Right renal cortex interstitium (tissue), 3 donors: Measurements from ENCODE around the gene SMC3. TPM values are rescaled to one million over a fixed set of nuclear protein-coding genes. Genes with fewer than 3 reads are reported as not detected.
"Not testable (repeated sequence)": the region's sequence is repeated elsewhere in the genome, so short reads cannot be mapped to it uniquely, and the experiment has no call there.

Experiments used
- DNase-seq, 3 donors: peaks; one replicate each; pipeline ENCODE4 v3.0.0-alpha.2; 2013; ENCODE audit warnings: low read depth in 3 of 3, low spot score in 2 of 3
- polyA plus RNA-seq, 3 donors: library from polyadenylated mRNA; unstranded; fragments of 120-200 nt; gene quantifications; one replicate each; pipeline ENCODE4 v1.2.1, GENCODE V29; 2013; ENCODE audit not compliant: insufficient read length in 3 of 3

Gene SMC3
- polyA plus RNA-seq: 100 to 1,000 TPM in 2 of 3 donors, 10 to 100 TPM in 1; 97.6 to 116 (median 106) TPM

DNA sequence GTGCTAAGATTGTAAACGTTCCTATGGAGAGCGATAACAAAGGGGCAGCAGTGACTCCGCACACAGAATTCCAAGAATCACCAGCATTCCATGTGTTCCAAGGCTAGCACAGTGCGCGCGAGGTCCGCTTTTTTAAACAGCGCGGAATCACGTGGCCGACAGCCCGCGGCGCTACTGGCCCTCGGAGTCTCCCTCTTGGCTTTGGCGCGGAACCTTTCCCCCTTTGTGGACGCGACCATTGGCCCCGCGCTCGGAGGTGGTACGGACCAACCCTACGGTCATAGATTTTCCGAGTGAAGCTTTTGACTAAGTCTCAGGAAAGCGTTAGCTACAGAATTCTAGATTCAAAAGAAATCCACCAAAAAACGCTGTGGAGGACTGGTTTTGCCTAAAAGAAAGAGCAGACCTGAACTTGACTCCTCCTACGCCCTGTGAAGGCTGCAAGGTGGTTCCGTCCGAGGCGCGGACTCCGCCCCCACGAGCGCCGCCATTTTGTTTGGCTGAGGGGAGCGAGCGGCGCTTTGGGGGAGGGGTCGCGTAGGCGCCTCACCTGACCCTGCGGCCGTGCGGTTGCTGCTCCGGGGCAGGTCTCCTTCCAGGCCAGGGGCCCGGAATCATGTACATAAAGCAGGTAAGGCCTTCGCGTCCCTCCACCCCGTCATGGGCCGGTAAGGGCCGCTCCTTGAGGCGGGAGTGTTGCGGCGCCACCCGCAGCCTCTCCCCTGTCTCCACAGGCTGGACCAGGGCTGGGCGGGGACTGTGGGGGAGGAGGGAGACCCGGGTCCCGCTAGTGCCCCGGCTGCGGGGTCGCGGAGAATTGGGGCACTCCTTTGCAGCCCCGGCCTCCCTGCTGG is at the start of gene SMC3:
SMC3 (plus strand) TSS at position 495 of the 854 bp plus-strand sequence; CDS start at position 617, 122 bp downstream.
- DNase-seq: peak; percentile 91 to 99 (median 95)

DNA sequence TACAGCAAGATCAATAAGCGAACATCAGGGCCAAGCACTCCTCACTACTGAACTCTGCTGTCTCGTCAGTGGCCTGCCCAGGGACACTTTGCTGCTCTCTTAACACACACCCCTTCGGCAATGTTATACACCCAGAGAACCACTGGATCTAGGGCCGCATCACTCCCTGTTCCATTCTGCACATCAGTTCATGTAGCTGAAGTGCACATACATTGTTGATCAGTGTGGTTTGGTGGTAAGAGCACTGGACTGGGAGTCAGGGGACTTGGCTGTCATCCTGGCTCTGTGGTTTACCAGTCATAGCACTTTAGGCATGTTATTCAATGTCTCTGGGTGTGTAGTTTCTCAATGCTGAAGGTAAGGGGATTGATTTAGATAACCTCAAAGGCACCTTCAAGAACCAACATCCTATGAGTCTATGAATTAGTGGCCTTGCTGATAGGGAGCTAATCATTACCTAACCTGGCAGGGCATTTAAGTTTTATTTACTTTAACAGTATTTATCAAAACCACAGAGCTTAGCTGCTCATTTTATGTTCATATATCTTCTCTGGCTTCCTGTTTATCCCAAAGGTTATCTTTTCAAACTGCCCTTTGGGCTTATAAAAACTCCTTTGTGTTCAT is 45.0 kb upstream of the SMC3 start:
- DNase-seq: no peak

DNA sequence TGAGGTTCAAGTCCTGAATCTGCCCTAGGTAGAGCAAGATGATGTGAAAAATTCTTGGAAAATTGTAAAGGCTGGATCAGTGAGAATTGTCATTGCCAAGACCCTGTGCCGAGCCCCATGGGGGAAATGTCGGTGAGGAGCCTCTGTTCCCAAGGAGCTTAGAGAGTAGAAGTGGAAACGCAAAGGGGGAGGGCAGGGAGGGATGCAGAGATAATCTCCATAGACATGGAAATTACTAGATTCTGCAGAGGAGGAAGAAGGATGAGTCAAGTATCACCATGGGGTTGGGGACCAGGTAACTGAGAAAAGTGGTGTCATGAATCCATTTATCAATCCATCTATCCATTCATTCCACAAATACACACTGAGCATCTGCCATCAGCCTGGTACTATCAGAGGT is 43.8 kb upstream of the SMC3 start:
- no peak for DNase-seq

DNA sequence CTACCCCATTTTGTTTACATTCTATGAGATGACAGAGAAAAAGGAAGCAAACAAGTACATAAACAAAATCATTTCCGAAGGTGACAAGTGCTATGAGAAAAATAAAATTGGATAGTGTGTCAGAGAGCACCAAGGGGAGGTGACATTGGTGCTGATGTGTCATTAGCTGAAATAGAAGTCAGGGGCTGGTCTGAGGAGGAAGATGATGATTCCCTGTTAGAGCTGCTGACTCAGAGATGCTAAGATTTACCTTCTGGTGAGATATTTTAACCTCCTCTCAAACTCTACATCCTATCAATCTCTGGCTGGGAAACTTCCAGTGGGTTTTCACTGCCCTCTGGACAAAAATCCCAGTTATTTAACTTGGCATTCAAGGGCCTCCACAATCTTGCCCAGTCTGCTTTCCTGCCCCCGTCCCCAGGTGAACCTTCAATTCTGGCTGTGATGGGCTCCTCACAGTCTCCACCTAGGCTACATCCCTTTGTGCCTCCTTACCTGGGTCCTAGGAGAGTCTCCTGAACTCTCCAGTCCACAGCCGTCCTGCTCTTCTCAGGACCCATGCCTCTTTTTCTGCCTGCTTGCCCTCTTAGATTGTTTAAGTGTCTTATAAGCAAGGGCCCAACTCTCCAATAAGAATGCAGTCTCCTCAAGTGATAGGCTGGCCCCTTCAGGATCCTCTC is 43.2 kb upstream of the SMC3 start:
- no peak for DNase-seq

DNA sequence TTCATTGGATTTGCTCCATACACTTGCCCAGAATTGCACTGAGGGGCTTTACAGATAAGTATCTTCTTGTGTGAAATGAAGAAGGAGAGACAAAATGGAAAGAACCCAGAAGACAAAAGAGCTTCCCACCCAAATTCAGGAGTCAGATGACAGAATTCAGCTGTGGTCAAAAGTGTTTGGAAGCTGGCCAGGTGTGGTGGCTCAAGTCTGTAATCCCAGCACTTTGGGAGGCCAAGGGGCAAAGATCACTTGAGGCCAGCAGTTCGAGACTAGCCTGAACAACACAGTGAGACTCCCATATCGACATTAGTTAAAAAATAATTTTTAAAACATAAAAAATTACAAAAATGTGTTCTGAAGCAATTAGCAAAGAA is 42.6 kb upstream of the SMC3 start:
- DNase-seq: no peak

DNA sequence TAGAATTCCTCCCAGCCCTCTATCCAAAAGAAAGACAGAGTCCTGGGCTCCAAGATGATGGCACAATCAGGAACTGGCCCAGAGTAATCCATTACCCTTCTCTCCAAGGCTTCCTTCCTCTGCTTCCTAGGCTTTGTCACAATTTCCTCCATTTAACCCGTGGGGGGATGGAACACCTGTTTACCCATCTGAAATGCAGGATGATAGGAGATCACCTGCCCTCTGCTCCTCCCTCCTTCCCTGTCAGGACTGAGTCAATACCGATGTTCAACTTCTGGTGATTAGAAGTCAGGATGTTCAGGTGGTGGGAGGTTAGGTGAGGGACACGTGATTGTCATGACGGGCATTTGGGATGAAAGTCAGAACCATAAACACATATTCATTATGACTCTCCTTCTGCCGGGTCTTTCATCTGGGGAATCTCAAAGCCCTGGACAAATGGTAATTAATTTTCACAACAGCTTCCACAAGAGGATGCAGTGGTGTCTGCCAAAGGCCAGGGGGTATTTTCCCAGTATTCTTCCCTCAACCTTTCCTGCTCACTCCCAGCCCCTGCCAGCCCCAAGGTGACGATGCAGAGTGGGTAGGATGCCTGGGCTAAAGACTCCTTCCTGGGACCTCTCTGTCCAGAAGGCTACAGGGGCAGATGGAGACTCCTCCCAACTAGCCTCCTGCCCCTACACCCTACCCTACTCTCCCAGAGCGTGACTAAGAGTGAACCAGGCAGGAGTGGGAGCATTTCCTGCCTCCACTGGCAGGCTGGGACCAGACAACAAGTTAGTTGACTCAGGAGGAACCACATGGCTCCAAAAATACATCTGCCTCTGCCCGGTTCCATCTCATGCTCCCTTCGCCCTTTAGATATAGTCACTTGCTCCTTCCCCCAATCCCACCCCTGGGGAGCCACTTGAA is 41.9 kb upstream of the SMC3 start:
- DNase-seq: no peak

DNA sequence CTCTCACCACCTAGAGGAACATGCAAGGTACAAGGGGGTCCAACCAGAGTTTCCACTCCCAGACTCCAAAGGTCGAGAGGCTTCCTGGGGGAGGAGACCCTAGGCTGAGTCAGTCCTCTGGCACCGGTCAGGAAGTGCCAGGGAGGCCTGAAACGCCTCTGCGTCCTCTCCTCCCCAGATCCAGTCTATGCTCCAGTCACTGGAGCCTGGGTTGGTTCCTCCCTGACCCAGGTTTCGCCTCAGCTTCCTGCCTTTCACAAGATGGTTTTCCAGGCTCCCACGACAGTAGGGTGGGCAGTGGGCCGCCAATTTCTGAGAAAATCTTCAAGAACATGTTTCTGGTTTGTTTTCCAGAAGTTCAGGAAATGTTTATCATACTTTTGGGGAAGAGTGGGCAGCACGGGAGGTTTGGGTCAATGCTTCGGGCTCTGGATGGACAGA is 39.7 kb upstream of the SMC3 start:
- no peak for DNase-seq

DNA sequence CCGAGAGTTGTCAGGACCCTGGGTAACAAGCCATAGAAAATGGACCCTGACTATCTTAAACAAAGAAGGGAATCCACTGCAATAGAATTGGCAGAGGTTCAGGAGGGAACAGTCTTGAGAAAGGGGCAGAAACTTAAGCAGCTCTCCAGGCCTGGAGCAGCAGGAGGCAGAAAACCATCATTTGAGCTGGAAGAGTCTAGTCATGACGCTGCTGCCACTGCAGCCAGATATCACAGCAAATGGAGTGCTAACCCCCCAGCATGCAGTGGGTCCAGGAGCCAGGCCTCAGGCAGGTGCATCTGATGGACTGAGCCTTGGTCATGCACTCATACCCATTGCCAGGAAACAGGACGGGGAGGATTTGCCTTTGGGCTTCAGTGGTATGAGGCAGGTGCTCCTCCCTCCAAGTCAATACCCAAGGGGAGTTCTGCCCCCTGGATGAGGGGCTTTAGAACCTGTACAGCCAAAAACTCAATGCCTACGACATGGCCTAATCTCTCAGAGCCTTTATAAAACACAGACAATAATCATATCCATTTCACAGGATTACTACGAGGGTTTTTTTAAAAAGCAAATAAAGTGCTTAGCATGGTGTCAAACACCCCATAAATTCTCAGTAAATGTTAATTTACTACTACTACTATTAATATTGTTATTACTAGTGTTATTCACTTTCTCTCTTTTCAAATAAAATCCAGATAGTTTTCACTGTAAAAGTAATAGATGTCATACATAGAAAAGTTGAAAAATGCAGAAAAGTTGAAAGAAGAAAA is 39.1 kb upstream of the SMC3 start:
- no peak for DNase-seq

DNA sequence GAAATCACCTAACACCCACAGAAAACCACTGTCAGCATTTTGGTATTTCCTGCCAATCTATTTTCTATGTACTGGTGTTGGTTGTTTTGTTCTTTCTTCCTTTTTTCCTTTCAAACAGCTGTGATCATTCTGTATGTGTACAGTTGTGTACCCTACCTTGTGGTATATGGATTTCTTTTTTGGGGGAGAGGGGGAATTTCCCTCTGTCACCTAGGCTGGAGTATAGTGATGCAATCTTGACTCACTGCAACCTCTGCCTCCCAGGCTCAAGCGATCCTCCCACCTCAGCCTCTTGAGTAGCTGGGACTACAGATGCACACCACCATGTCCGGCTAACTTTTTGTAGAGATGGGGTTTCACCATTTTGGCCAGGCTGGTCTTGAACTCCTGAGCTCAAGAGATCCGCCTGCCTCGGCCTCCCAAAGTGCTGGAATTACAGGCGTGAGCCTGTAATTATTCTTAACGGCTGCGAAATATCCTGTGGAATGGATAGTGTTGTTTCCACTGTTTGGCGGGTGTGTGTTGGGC is 38.4 kb upstream of the SMC3 start:
- not testable (repeated sequence) for DNase-seq

DNA sequence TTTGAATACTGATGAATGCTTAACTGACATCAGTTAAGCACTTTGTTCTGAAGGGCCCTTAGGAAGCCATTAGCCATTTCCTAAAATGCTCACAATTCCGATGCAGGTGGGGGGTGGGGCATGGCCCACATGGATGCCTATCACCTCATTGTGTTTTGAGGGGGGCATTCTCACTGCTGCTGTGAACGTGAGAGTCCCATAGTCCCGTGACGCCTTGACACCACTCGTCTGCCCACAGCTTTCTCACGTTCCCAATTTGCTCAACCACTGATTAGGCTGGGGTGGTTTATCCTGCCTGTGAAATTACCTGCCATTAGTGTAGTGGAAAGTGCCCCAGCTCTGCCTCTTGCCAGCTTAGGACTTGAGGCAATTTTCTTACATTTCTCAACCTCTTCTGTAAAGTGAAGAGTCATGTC is 37.9 kb upstream of the SMC3 start:
- no peak for DNase-seq

DNA sequence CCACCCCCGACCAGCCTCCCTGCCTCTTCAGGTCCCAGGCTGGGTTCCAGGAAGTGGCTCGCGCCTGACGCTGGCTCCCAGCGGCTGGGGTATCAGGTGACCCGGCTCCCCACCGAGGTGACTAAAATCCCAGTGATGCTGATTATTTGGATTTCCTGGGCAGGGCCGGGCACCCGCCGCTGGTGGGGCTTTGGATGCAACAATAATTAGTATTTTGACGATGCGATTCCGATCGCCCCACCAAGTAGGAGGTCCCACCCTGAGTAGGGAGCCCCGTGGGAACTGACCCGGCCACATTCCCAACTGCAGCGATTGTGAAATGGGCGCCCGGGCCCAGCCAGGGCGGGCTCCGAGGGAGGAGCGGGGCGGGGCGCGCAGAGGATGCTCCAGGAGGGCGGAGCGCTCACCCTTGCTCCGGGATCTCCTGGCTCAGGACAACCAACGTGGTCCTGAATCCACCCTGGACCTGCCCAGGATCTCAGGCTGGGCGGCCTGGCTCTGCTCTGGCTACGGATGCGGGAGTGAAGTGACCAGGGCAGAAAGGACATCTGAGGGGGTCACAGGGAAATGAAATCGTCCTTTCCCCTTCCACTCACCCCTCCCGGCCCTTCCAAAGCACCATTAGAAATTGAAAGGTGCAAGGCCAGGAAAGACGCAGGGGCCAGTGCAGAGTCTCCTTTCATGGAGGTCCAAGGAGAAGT is 37.2 kb upstream of the SMC3 start:
- no peak for DNase-seq

DNA sequence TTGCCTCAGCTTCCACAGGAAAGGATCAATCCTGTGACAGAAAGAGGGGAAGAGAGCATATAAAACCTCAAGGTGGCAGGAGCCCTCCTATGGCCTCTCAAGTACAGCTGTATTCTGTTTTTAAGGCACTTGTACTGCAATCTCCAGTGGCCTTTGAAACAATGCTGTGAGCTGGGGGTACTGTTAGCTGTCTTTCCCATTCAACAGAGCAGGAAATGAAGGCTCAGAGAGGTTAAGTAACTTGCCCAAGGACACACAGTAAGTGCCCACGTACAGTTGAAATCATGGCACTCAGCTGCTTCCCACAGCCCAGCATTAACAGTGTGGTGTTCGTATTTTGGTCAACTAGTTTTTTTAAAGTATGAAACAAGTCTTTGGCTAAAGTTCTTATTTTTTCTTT is 35.8 kb upstream of the SMC3 start:
- DNase-seq: no peak

DNA sequence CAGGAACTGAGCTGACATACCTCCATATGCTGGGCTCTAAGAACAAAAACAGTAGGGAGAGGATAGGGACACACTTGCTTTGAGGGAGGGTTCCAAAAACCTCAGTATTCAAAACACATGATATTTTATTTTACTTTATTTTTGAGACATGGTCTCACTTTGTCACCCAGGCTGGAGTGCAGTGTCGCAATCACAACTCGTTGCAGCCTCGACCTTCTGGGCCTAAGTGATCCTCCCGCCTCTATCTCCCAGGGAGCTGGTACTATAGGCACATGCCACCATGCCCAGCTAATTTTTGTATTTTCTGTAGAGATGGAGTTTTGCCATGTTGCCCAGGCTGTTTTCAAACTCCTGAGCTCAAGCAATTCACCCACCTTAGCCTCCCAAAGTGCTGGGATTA is 34.9 kb upstream of the SMC3 start:
- DNase-seq: not testable (repeated sequence)

DNA sequence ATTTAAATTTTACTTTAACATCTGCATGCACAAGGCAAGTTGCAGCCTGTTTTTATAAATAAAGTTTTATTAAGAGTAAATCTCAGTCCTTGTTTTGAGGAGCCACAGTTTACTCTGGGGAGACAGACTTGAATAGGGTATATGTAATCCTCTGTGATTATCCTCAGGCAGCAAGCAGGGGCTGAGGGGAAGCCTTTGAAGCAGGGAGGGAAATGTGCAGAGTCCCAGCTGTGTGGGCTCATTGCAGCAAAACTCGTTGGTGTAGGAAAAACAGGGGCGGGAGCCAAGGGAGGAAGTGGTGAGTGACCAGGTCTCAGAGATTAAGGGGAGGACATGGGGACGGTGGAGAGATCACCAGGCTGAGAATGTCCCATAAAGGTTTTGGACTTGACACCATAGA is 34.3 kb upstream of the SMC3 start:
- DNase-seq: no peak

DNA sequence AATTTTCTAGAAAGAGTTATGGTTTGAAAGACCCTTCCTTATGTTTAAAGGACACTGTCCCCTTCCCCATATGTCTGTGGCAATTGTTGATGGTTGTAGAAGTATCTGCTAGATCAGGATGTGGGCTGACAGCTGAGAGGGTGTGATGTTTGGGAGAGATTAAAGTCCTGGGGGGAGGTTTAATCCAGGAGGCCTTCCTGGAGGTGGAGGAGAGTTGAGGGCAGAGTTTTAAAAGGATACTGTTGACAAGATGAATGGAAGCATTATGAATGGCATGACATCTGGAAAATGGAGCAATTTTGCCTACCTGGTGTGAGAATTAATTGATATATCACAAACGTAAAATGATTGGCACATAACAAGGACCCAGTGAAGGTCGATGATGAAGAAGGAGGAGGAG is 32.9 kb upstream of the SMC3 start:
- no peak for DNase-seq

DNA sequence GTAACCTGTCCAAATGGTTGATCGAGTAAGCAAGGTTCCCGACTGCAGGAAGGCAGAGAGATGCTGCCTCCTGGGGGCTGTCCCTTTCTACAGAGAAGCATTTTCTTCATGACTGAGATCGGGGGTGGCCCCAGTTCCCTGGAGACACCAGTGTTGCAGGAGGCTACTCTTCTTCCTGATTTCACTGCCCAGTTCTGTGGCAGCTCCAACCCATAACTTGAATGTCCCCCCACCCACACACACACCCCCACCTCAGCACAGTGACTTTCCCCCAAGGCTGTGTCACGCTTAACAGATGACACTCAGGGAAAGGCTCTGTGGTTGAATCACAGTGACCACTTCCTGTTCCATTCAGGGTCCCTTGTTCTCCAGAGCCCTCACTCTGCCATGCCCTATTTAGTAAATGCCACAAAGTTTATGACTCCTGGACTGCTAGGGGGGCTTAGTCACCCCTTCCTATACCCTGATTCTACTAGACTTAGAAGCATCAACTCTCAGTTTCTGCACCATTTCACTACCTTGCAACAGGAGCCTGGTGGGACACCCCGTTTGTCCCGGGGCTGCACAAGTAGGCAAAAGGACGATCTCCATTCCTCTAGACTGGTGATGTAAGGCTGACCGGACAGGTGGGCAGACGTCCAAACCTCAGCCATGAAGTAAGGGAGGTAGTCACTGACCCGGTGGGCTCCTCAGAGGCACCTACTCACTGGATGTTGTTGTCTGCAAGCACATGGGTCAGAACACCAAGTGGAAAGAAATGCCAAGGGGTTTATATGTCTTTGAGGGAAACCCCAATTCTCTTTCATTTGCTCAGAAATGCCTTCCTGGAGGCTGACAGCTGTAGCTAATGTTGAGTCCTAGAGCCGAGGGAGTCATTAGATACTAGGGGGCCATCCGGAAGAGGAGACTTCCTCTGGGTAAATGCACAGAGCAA is 31.3 kb upstream of the SMC3 start:
- DNase-seq: no peak

DNA sequence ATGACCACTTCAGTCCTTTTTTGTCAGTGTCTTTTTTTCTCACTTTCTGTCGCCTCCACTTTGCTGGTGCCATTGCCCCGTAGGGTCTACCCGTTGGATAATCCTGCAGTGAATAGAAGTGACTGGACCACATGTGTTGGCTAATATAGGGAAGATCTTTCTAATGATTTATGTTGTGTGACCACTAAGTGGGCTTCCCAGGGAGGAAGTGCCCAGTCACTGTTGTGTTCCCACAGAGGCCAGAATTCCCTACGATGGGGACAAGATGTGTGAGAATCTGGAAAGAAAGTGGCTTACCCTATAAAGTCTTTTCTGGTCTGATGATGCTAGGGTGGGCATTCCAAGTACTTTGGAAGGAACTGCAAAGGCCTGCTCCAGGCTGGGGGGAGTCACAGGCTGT is 28.4 kb upstream of the SMC3 start:
- no peak for DNase-seq

DNA sequence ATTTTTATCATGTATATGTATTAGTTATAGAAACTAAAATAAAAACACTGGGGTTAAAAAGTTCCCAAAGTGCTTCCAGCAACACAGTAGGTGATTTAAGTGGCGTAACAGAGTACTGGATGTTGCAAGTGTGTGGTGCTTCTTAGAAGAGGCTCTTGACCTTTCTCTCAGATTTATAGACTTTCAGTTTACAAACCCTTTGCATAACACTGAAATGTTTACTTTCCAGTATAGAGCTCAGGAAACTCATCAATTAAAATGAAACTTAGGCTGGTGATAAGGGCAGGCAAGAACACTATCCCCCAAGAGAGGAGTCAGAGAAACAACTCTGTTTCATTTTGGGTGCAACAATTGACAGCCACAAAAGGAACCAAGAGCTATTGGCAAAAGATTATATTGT is 27.5 kb upstream of the SMC3 start:
- no peak for DNase-seq
